SK-N-SH (cell line): ENCODE results near the gene MAGI2. TPM values are rescaled to one million over a fixed set of nuclear protein-coding genes. Genes with fewer than 3 reads are reported as not detected.

Experiments
- CTCF ChIA-PET: fragments of 300-600, 350-600 bp; formaldehyde crosslinking; extraction: SDS; loops from one replicate; lab custom pipeline; 2021; lab: Yijun Ruan, JAX
- POLR2A ChIA-PET: fragments of 350-600 bp; sonication (Branson Sonifier 250); formaldehyde crosslinking; extraction: SDS; loops from one replicate; lab custom pipeline; 2020; ENCODE audit warnings: antibody characterized with exemption, inconsistent platforms; lab: Yijun Ruan, JAX
- DNase-seq: peaks from one replicate; pipeline ENCODE4 v3.0.0; 2012
- H2AFZ ChIP-seq: fragments of 200-600 bp; sonication (generic); 2 replicates; pipeline ENCODE4 v1.8.1; 2016; ENCODE audit warnings: antibody characterized with exemption, mild to moderate bottlenecking, low read depth
- H3F3A ChIP-seq: fragments of 200-600 bp; sonication (generic); replicated peaks from 2 replicates; pipeline ENCODE3; 2016; ENCODE audit warnings: antibody characterized with exemption, mild to moderate bottlenecking; ENCODE audit not compliant: insufficient read depth
- H3K27ac ChIP-seq, 2 experiments: fragments of 200-500 bp in 1 of 2; fragments of 200-600 bp in 1 of 2; sonication (Bioruptor generic) in 1 of 2; sonication (generic), shearing (Covaris generic) in 1 of 2; 2 replicates each; pipeline versions ENCODE4 v1.5.1 to v1.6.1; 2014 to 2016; ENCODE audit warnings: low read depth in 2 of 2, inconsistent platforms in 1 of 2, low read length in 1 of 2, mild to moderate bottlenecking in 1 of 2, mixed read lengths in 1 of 2
- H3K27me3 ChIP-seq: fragments of 200-600 bp; sonication (generic), shearing (Covaris generic); 2 replicates; pipeline ENCODE4 v1.6.1; 2016; ENCODE audit warnings: mixed run types; ENCODE audit not compliant: insufficient read depth
- H3K36me3 ChIP-seq, 2 experiments: fragments of 200-500 bp in 1 of 2; fragments of 200-600 bp in 1 of 2; sonication (Bioruptor generic) in 1 of 2; sonication (generic) in 1 of 2; replicated peaks in 1 of 2; 2 replicates each; pipeline versions ENCODE3 to v1.5.1; 2014 to 2016; ENCODE audit warnings: low read length in 1 of 2, mild to moderate bottlenecking in 1 of 2; ENCODE audit not compliant: insufficient read depth in 2 of 2, control insufficient read depth in 1 of 2
- H3K4me1 ChIP-seq, 2 experiments: fragments of 200-500 bp in 1 of 2; fragments of 200-600 bp in 1 of 2; sonication (Bioruptor generic) in 1 of 2; sonication (generic), shearing (Covaris generic) in 1 of 2; 2 replicates each; pipeline versions ENCODE4 v1.5.1 to v1.6.1; 2014 to 2016; ENCODE audit warnings: low read depth in 1 of 2, low read length in 1 of 2, mixed run types in 1 of 2; ENCODE audit not compliant: insufficient read depth in 2 of 2, control insufficient read depth in 1 of 2
- H3K4me2 ChIP-seq: fragments of 200-600 bp; sonication (generic), shearing (Covaris generic); 2 replicates; pipeline ENCODE4 v1.6.1; 2017; ENCODE audit warnings: mixed run types
- H3K4me3 ChIP-seq, 2 experiments: fragments of 200-500 bp in 1 of 2; fragments of 200-600 bp in 1 of 2; sonication (Bioruptor generic) in 1 of 2; sonication (generic), shearing (Covaris generic) in 1 of 2; 2 replicates each; pipeline versions ENCODE4 v1.5.1 to v1.8.1; 2014 to 2016; ENCODE audit warnings: low read depth in 2 of 2, inconsistent platforms in 1 of 2, low read length in 1 of 2, mild to moderate bottlenecking in 1 of 2, mixed read lengths in 1 of 2, moderate library complexity in 1 of 2
- H3K79me2 ChIP-seq: fragments of 200-600 bp; sonication (generic); 2 replicates; pipeline ENCODE4 v1.8.1; 2017; ENCODE audit warnings: mild to moderate bottlenecking; ENCODE audit not compliant: insufficient read depth
- H3K9ac ChIP-seq: fragments of 200-600 bp; sonication (generic); 2 replicates; pipeline ENCODE4 v1.6.1; 2017; ENCODE audit warnings: mixed run types
- H3K9me2 ChIP-seq: fragments of 200-600 bp; sonication (generic); 2 replicates; pipeline ENCODE4 v1.6.1; 2017; ENCODE audit warnings: mixed run types
- H3K9me3 ChIP-seq: fragments of 200-600 bp; sonication (generic); 2 replicates; pipeline ENCODE4 v1.6.1; 2017; ENCODE audit warnings: mixed run types, mild to moderate bottlenecking, moderate library complexity
- H4K20me1 ChIP-seq: fragments of 200-600 bp; sonication (generic); 2 replicates; pipeline ENCODE4 v1.6.1; 2017; ENCODE audit warnings: mild to moderate bottlenecking, mixed run types; ENCODE audit not compliant: insufficient read depth
- CHD2 ChIP-seq: fragments of 150-350 bp; IDR thresholded peaks from 2 replicates; pipeline ENCODE4 v1.6.1; 2018; ENCODE audit warnings: low read length; ENCODE audit not compliant: partially characterized antibody
- EP300 ChIP-seq, 2 experiments: IDR thresholded peaks; 2 replicates each; pipeline versions ENCODE4 v1.4.0 to v1.6.1; 2012; ENCODE audit warnings: borderline replicate concordance in 1 of 2, low read depth in 1 of 2, low read length in 1 of 2
- EZH2phosphoT487 ChIP-seq: fragments of 200-600 bp; sonication (generic); IDR thresholded peaks from 2 replicates; pipeline ENCODE4 v1.6.1; 2017; ENCODE audit warnings: low read depth, mixed run types, mild to moderate bottlenecking, antibody characterized with exemption, moderate library complexity, borderline replicate concordance
- FOSL2 ChIP-seq: IDR thresholded peaks from 2 replicates; pipeline ENCODE4 v1.4.0; 2012; ENCODE audit warnings: low read depth, mild to moderate bottlenecking, moderate library complexity, borderline replicate concordance
- FOXJ3 ChIP-seq: sonication (generic); formaldehyde crosslinking; IDR thresholded peaks from 2 replicates; pipeline ENCODE4 v1.5.1; 2020; ENCODE audit warnings: mild to moderate bottlenecking, missing genetic modification reagents
- FOXM1 ChIP-seq: IDR thresholded peaks from 2 replicates; pipeline ENCODE4 v1.4.0; 2012; ENCODE audit warnings: low read depth, mild to moderate bottlenecking
- GABPA ChIP-seq: IDR thresholded peaks from 2 replicates; pipeline ENCODE4 v1.4.0; 2012; ENCODE audit warnings: low read depth, mild to moderate bottlenecking
- GATA2 ChIP-seq: sonication (generic); formaldehyde crosslinking; IDR thresholded peaks from 2 replicates; pipeline ENCODE4 v1.5.0; 2020; ENCODE audit warnings: mild to moderate bottlenecking, missing genetic modification reagents
- JUND ChIP-seq: IDR thresholded peaks from 2 replicates; pipeline ENCODE4 v1.4.0; 2012
- RAD21 ChIP-seq: IDR thresholded peaks from 2 replicates; pipeline ENCODE4 v1.6.1; 2012; ENCODE audit warnings: mild to moderate bottlenecking, low read length
- RCOR1 ChIP-seq: fragments of 150-350 bp; IDR thresholded peaks from 2 replicates; pipeline ENCODE4 v1.6.1; 2017; ENCODE audit warnings: antibody characterized with exemption, low read length
- RXRA ChIP-seq: IDR thresholded peaks from 2 replicates; pipeline ENCODE4 v1.4.0; 2012; ENCODE audit warnings: low read depth, mild to moderate bottlenecking, borderline replicate concordance
- SIN3A ChIP-seq: IDR thresholded peaks from 2 replicates; pipeline ENCODE4 v1.6.1; 2012; ENCODE audit warnings: low read depth, mild to moderate bottlenecking, low read length, moderate library complexity, borderline replicate concordance
- SMC3 ChIP-seq: IDR thresholded peaks from 2 replicates; pipeline ENCODE4 v1.6.1; 2012; ENCODE audit warnings: low read depth, low read length, improper control_type of control experiment
- WGBS: methylation state at CpG from one replicate; pipeline ENCODE4 v1.1.6; 2017; ENCODE audit warnings: low lambda C conversion rate; 5-methylcytosine and 5-hydroxymethylcytosine counted together
- polyA plus RNA-seq, 3 experiments: library from polyadenylated mRNA; depleted of rRNA; stranded (reverse); fragments of >200 nt; gene quantifications; 2 replicates each; pipeline ENCODE4 v1.2.3, GENCODE V29; 2012
- TF ChIP-seq, protein P1 (sequence below): fragments of 150-350 bp; IDR thresholded peaks from 2 replicates; pipeline ENCODE4 v1.6.1; 2016; ENCODE audit warnings: mild to moderate bottlenecking, low read depth, low read length
- TF ChIP-seq, protein P2 (sequence below): fragments of 150-350 bp; IDR thresholded peaks from 2 replicates; pipeline ENCODE4 v1.6.1; 2017; ENCODE audit warnings: antibody characterized with exemption, low read length, low read depth, borderline replicate concordance
- TF ChIP-seq, protein P3 (sequence below): IDR thresholded peaks from 2 replicates; pipeline ENCODE4 v1.4.0; 2012; ENCODE audit warnings: low read depth
- TF ChIP-seq, protein P4 (sequence below): fragments of 200-600 bp; sonication (generic); IDR thresholded peaks from 2 replicates; pipeline ENCODE4 v1.6.1; 2017; ENCODE audit warnings: antibody characterized with exemption, mild to moderate bottlenecking, moderate library complexity
- TF ChIP-seq, protein P5 (sequence below): IDR thresholded peaks from 2 replicates; pipeline ENCODE4 v1.4.0; 2012; ENCODE audit warnings: low read depth, borderline replicate concordance

Gene MAGI2
- polyA plus RNA-seq, 1 of the 3 experiments (the other 2 are of a cell fraction): 1.1 TPM

DNA sequence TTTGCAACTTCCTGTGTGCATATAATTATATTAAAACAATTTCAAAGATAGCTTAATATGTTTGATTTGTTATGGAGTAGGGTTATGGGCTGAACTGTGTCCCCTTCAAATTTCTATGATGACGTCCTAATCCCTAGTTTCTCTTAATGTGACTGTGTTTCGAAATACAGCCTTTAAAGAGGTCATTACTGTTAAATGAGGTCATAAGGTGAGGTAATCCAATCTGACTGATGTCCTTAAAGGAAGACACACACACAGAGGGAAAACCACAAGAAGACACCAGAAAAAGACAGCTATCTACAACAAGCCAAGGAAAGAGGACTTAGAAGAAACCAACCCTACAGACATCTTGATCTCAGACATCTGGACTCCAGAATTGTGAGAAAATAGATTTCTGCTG lies 407.4 kb downstream of the MAGI2 start (continued):
- TF ChIP-seq, protein P1, sequence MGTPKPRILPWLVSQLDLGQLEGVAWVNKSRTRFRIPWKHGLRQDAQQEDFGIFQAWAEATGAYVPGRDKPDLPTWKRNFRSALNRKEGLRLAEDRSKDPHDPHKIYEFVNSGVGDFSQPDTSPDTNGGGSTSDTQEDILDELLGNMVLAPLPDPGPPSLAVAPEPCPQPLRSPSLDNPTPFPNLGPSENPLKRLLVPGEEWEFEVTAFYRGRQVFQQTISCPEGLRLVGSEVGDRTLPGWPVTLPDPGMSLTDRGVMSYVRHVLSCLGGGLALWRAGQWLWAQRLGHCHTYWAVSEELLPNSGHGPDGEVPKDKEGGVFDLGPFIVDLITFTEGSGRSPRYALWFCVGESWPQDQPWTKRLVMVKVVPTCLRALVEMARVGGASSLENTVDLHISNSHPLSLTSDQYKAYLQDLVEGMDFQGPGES: no peak
- TF ChIP-seq GATA2 (CRISPR knock-in tag) (no peak), RXRA (no peak), CHD2 (no peak), GABPA (no peak), EZH2phosphoT487 (no peak)

DNA sequence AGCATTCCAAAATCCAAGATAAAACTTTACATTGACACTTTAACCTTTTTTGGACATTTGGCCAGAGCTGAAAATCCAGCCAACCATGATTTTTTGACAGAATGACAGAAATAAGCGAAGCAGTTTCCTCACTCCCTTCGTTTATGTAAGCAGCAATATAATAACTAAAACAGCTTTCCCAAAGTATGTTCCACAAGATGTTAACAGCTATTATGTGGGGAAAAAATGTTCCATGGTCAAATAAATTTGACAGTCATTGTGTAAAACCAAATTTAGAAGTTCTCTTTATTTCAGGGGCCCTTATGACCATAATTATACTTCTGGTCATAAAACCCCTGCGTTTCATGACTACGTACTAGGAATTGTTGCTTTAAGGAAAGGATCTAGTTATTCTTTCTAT lies 416.5 kb downstream of the MAGI2 start:
- Histone ChIP-seq H3K27me3 (no peaks in the 10 kb centered on the region), H3K4me1 (no peaks in the 10 kb centered on the region), H2AFZ (no peak overlapping the region), H3K36me3 (no peaks in the 10 kb centered on the region), H3F3A (peaks cover 4% of the 10 kb centered on the region), H3K4me3 (no peak overlapping the region), H3K4me2 (no peak overlapping the region), H4K20me1 (no peaks in the 10 kb centered on the region), H3K9ac (no peak overlapping the region), H3K79me2 (no peaks in the 10 kb centered on the region), H3K9me3 (no peaks in the 10 kb centered on the region; the same call in 1 of the 2 replicates), H3K27ac (no peak overlapping the region), H3K9me2 (no peaks in the 10 kb centered on the region)
- WGBS: 83% methylated on average over 4 of the region's 4 CpGs
- TF ChIP-seq, protein P2, sequence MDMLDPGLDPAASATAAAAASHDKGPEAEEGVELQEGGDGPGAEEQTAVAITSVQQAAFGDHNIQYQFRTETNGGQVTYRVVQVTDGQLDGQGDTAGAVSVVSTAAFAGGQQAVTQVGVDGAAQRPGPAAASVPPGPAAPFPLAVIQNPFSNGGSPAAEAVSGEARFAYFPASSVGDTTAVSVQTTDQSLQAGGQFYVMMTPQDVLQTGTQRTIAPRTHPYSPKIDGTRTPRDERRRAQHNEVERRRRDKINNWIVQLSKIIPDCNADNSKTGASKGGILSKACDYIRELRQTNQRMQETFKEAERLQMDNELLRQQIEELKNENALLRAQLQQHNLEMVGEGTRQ: no peak
- TF ChIP-seq, protein P3, sequence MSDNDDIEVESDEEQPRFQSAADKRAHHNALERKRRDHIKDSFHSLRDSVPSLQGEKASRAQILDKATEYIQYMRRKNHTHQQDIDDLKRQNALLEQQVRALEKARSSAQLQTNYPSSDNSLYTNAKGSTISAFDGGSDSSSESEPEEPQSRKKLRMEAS: no peak
- TF ChIP-seq FOSL2 (no peak), RAD21 (no peak), FOXJ3 (CRISPR knock-in tag) (no peak), RCOR1 (no peak), SIN3A (no peak), FOXM1 (no peak), CHD2 (no peak), SMC3 (no peak), EP300 (IDR thresholded peaks at IDR 0.05; ENCODE audit: borderline replicate concordance in 1 of 2, low read depth in 1 of 2, low read length in 1 of 2) (no peak), JUND (no peak)
- TF ChIP-seq, protein P1: no peak
- TF ChIP-seq, protein P4, sequence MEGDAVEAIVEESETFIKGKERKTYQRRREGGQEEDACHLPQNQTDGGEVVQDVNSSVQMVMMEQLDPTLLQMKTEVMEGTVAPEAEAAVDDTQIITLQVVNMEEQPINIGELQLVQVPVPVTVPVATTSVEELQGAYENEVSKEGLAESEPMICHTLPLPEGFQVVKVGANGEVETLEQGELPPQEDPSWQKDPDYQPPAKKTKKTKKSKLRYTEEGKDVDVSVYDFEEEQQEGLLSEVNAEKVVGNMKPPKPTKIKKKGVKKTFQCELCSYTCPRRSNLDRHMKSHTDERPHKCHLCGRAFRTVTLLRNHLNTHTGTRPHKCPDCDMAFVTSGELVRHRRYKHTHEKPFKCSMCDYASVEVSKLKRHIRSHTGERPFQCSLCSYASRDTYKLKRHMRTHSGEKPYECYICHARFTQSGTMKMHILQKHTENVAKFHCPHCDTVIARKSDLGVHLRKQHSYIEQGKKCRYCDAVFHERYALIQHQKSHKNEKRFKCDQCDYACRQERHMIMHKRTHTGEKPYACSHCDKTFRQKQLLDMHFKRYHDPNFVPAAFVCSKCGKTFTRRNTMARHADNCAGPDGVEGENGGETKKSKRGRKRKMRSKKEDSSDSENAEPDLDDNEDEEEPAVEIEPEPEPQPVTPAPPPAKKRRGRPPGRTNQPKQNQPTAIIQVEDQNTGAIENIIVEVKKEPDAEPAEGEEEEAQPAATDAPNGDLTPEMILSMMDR: no peak
- TF ChIP-seq, protein P5, sequence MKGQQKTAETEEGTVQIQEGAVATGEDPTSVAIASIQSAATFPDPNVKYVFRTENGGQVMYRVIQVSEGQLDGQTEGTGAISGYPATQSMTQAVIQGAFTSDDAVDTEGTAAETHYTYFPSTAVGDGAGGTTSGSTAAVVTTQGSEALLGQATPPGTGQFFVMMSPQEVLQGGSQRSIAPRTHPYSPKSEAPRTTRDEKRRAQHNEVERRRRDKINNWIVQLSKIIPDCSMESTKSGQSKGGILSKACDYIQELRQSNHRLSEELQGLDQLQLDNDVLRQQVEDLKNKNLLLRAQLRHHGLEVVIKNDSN: no peak
- ChIA-PET POLR2A (no interaction called here), CTCF (interaction anchor here (1.4 kb wide), 1 partner anchor 19 kb away, joined by 3 read pairs; no protein-coding TSS in a partner anchor)
- DNase-seq: no peak
